Neural progenitor cell (in vitro differentiated cells): ENCODE results near the gene SYNM. TPM values are rescaled to one million over a fixed set of nuclear protein-coding genes. Genes with fewer than 3 reads are reported as not detected.
"Not testable (repeated sequence)": the region's sequence is repeated elsewhere in the genome, so short reads cannot be mapped to it uniquely, and the experiment has no call there.

ENCODE experiments used
- DNase-seq: peaks from one replicate; pipeline ENCODE4 v3.0.0-alpha.2; 2016; ENCODE audit warnings: low spot score
- H2AFZ ChIP-seq: fragments of 200-600 bp; sonication (generic); replicated peaks from 2 replicates; pipeline ENCODE4 v1.6.1; 2016; ENCODE audit warnings: antibody characterized with exemption
- H3F3A ChIP-seq: fragments of 200-600 bp; sonication (generic); 2 replicates; pipeline ENCODE4 v1.6.1; 2016; ENCODE audit warnings: antibody characterized with exemption, low read depth
- H3K27ac ChIP-seq: fragments of 200-600 bp; sonication (generic); 2 replicates; pipeline ENCODE4 v1.5.1; 2016; ENCODE audit warnings: mild to moderate bottlenecking
- H3K27me3 ChIP-seq: fragments of 200-600 bp; sonication (generic); 2 replicates; pipeline ENCODE4 v1.6.1; 2016; ENCODE audit warnings: mild to moderate bottlenecking, moderate library complexity
- H3K36me3 ChIP-seq: fragments of 200-600 bp; sonication (generic); 2 replicates; pipeline ENCODE4 v1.5.1; 2016
- H3K4me1 ChIP-seq: fragments of 200-600 bp; sonication (generic); 2 replicates; pipeline ENCODE4 v1.6.1; 2016; ENCODE audit warnings: mixed run types
- H3K4me2 ChIP-seq: fragments of 200-600 bp; sonication (generic); 2 replicates; pipeline ENCODE4 v1.6.1; 2016
- H3K4me3 ChIP-seq: fragments of 200-600 bp; sonication (generic); 2 replicates; pipeline ENCODE4 v1.5.1; 2016
- H3K79me2 ChIP-seq: fragments of 200-600 bp; sonication (generic); 2 replicates; pipeline ENCODE4 v1.6.1; 2016; ENCODE audit warnings: low read depth
- H3K9ac ChIP-seq: fragments of 200-600 bp; sonication (generic); 2 replicates; pipeline ENCODE4 v1.6.1; 2016
- H3K9me3 ChIP-seq: fragments of 200-600 bp; sonication (generic); 2 replicates; pipeline ENCODE4 v1.5.1; 2016; ENCODE audit warnings: low read depth
- H4K20me1 ChIP-seq: fragments of 200-600 bp; sonication (generic); 2 replicates; pipeline ENCODE4 v1.6.1; 2016; ENCODE audit warnings: low read depth
- H3K27ac Mint-ChIP-seq: 3 replicates; pipeline ENCODE4 v1.8.0; 2021; ENCODE audit warnings: mixed read lengths
- H3K27me3 Mint-ChIP-seq: 2 replicates; pipeline ENCODE4 v1.8.0; 2022; ENCODE audit warnings: low read depth, mild to moderate bottlenecking, inconsistent platforms, moderate library complexity, mixed read lengths; ENCODE audit not compliant: insufficient read depth
- H3K36me3 Mint-ChIP-seq: 3 replicates; pipeline ENCODE4 v1.8.0; 2021; ENCODE audit warnings: mixed read lengths
- H3K4me1 Mint-ChIP-seq: 3 replicates; pipeline ENCODE4 v1.8.0; 2021; ENCODE audit warnings: mixed read lengths
- H3K4me3 Mint-ChIP-seq: 3 replicates; pipeline ENCODE4 v1.8.0; 2021; ENCODE audit warnings: mild to moderate bottlenecking, moderate library complexity, mixed read lengths
- H3K9me3 Mint-ChIP-seq: 3 replicates; pipeline ENCODE4 v1.8.0; 2020; ENCODE audit warnings: mixed read lengths
- EZH2 ChIP-seq: fragments of 200-600 bp; sonication (generic); IDR thresholded peaks from 2 replicates; pipeline ENCODE4 v1.6.1; 2017; ENCODE audit warnings: antibody characterized with exemption, mild to moderate bottlenecking, moderate library complexity
- EZH2phosphoT487 ChIP-seq: fragments of 200-600 bp; sonication (generic); IDR thresholded peaks from 2 replicates; pipeline ENCODE4 v1.6.1; 2017; ENCODE audit warnings: antibody characterized with exemption
- total RNA-seq: library from RNA; depleted of rRNA; stranded (reverse); fragments of >200 nt; gene quantifications from 2 replicates; pipeline ENCODE4 v1.2.3, GENCODE V29; 2015; ENCODE audit warnings: low replicate concordance
- TF ChIP-seq, protein P1 (sequence below): fragments of 200-600 bp; sonication (generic); IDR thresholded peaks from 2 replicates; pipeline ENCODE4 v1.5.1; 2017; ENCODE audit warnings: antibody characterized with exemption, mild to moderate bottlenecking

SYNM gene
- total RNA-seq, 1 donor from 2014 or later, result 0.97 TPM

DNA sequence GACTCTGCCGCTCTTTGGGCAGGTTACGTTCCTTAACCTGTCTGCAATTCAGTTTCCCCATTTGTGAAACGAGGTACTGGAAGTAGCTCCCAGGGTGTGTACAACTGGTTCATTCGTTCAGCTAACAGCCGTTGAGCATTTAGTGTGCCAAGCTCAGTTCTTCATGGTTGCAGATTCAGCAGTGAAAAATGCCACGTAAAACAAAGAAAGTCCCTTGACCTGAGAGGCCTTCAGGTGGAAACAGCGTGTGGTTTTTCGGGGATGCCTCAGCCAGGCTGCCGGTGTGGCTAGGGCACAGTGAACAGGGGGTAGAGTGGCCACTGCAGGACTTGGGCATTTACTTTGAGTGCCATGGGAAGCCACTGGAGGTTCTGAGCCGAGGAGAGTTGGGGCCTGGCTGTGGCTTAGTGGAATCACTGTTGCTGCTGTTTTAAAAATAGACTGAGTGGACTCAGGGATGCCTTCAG lies 4.7 kb downstream of the SYNM start:
- no peak for DNase-seq
- no peaks in the 10 kb centered on the region for H3K4me1 ChIP-seq
- Mint-ChIP-seq H3K4me3 (no peak overlapping the region), H3K9me3 (no peaks in the 10 kb centered on the region), H3K36me3 (peaks cover 3% of the 10 kb centered on the region), H3K27ac (no peak overlapping the region), H3K4me1 (peaks cover 6% of the 10 kb centered on the region), H3K27me3 (peaks cover 16% of the 10 kb centered on the region)
- no peak for TF ChIP-seq EZH2phosphoT487
- TF ChIP-seq, protein P1, sequence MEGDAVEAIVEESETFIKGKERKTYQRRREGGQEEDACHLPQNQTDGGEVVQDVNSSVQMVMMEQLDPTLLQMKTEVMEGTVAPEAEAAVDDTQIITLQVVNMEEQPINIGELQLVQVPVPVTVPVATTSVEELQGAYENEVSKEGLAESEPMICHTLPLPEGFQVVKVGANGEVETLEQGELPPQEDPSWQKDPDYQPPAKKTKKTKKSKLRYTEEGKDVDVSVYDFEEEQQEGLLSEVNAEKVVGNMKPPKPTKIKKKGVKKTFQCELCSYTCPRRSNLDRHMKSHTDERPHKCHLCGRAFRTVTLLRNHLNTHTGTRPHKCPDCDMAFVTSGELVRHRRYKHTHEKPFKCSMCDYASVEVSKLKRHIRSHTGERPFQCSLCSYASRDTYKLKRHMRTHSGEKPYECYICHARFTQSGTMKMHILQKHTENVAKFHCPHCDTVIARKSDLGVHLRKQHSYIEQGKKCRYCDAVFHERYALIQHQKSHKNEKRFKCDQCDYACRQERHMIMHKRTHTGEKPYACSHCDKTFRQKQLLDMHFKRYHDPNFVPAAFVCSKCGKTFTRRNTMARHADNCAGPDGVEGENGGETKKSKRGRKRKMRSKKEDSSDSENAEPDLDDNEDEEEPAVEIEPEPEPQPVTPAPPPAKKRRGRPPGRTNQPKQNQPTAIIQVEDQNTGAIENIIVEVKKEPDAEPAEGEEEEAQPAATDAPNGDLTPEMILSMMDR, result no peak
- TF ChIP-seq EZH2, result no peak
- peaks cover 15% of the 10 kb centered on the region for H4K20me1 ChIP-seq
- no peaks in the 10 kb centered on the region for H3K9me3 ChIP-seq
- peaks cover 10% of the 10 kb centered on the region for H3F3A ChIP-seq
- H2AFZ ChIP-seq, result no peak overlapping the region
- H3K27me3 ChIP-seq, result peaks cover 47% of the 10 kb centered on the region
- H3K9ac ChIP-seq, result no peak overlapping the region
- no peak overlapping the region for H3K4me3 ChIP-seq
- no peaks in the 10 kb centered on the region for H3K36me3 ChIP-seq
- H3K4me2 ChIP-seq, result no peak overlapping the region
- no peak overlapping the region for H3K27ac ChIP-seq
- H3K79me2 ChIP-seq, result no peaks in the 10 kb centered on the region

DNA sequence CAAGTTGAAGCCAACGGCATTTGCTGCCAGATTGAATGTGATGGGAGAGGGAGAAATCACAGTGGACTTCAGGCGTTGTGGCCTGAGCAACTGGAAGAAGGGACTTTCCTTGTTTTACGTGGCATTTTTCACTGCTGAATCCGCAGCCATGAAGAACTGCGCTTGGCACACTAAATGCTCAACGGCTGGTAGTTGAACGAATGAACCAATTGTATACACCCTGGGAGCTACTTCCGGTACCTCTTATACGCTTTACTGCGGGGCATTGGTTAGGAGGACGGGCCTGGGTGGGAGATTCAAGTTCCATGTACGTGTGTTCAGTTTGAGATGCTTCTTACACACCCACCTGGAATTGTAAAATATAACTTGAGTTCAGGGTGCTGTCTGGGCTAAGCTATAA lies 5.2 kb downstream of the SYNM start:
- DNase-seq, result no peak
- Mint-ChIP-seq H3K27ac (no peak overlapping the region), H3K9me3 (no peaks in the 10 kb centered on the region), H3K4me3 (no peak overlapping the region), H3K36me3 (peaks cover 3% of the 10 kb centered on the region), H3K27me3 (peaks cover 12% of the 10 kb centered on the region), H3K4me1 (peaks cover 6% of the 10 kb centered on the region)
- peaks cover 10% of the 10 kb centered on the region for H3F3A ChIP-seq
- no peak overlapping the region for H3K27ac ChIP-seq
- peaks cover 42% of the 10 kb centered on the region for H3K27me3 ChIP-seq
- no peaks in the 10 kb centered on the region for H3K9me3 ChIP-seq
- H3K79me2 ChIP-seq, result no peaks in the 10 kb centered on the region
- no peak overlapping the region for H2AFZ ChIP-seq
- TF ChIP-seq EZH2, result no peak
- no peak for TF ChIP-seq EZH2phosphoT487
- TF ChIP-seq, protein P1, result no peak
- H3K4me2 ChIP-seq, result no peak overlapping the region
- H3K4me3 ChIP-seq, result no peak overlapping the region
- no peak overlapping the region for H3K9ac ChIP-seq
- H3K4me1 ChIP-seq, result no peaks in the 10 kb centered on the region
- peaks cover 15% of the 10 kb centered on the region for H4K20me1 ChIP-seq
- no peaks in the 10 kb centered on the region for H3K36me3 ChIP-seq

DNA sequence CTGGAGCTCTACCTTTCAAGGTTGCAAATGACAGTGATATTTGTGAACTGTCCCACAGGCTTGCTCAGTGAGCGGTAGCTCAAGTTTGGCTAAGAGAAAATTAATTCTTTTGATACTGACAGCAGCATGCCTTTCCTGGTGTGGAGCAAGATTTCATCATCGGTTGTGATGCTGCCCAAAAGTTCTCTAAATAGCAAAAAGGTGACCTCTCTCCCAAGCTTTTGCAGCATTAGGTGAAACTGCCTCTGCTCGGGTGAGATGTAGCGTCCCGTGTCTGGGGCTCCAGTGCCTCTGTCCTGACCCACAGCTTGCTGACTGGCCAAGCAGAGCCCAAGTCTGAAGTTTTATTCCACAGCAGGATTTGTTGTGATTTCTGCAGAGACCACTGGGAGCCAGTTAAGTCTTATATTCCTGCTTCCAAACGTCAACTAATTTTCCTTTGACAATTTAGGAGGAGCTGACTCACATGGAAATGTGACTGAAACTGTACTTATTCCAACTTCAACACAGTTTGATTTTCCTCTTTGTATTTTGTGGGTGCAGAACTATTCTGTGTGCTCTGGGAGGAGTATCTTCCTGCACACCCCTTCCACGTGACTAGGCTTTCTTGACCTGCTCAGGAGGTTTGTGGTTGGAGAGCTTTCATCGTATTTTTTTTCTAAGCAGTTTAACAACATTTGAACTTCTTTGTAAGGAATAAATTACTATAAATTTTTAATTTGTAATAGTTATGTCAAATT lies 5.9 kb downstream of the SYNM start:
- no peak overlapping the region for H3K4me3 ChIP-seq
- no peaks in the 10 kb centered on the region for H3K4me1 ChIP-seq
- peaks cover 7% of the 10 kb centered on the region for H3F3A ChIP-seq
- Mint-ChIP-seq H3K9me3 (no peaks in the 10 kb centered on the region), H3K36me3 (peaks cover 3% of the 10 kb centered on the region), H3K4me3 (no peak overlapping the region), H3K27ac (no peak overlapping the region), H3K27me3 (peaks cover 11% of the 10 kb centered on the region), H3K4me1 (peaks cover 6% of the 10 kb centered on the region)
- H3K79me2 ChIP-seq, result no peaks in the 10 kb centered on the region
- no peak overlapping the region for H2AFZ ChIP-seq
- H4K20me1 ChIP-seq, result peaks cover 15% of the 10 kb centered on the region
- TF ChIP-seq EZH2 (no peak), EZH2phosphoT487 (no peak)
- TF ChIP-seq, protein P1, result no peak
- H3K9ac ChIP-seq, result no peak overlapping the region
- H3K9me3 ChIP-seq, result no peaks in the 10 kb centered on the region
- peaks cover 35% of the 10 kb centered on the region for H3K27me3 ChIP-seq
- DNase-seq, result no peak
- H3K4me2 ChIP-seq, result no peak overlapping the region
- H3K27ac ChIP-seq, result no peak overlapping the region
- H3K36me3 ChIP-seq, result no peaks in the 10 kb centered on the region

DNA sequence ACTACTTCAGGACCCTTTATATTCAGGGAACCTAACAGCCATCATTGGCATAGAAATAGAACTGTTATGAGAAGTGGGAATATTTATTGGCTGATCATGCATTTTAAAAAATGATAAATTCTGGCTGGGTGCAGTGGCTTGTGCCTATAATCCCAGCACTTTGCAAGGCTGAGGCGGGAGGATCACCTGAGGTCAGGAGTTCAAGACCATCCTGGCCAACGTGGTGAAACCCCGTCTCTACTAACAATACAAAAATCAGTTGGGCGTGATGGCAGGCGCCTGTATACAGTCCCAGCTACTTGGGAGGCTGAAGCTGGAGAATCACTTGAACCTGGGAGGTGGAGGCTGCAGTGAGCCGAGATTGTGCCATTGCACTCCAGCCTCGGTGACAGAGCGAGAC lies 6.8 kb downstream of the SYNM start:
- H3K4me2 ChIP-seq, H2AFZ ChIP-seq, H3K4me1 Mint-ChIP-seq, H3K36me3 ChIP-seq, H3K27ac ChIP-seq, H3F3A ChIP-seq, H3K4me1 ChIP-seq, DNase-seq, H3K4me3 ChIP-seq, H3K9ac ChIP-seq, H3K27ac Mint-ChIP-seq, H4K20me1 ChIP-seq, H3K9me3 Mint-ChIP-seq, H3K79me2 ChIP-seq, H3K9me3 ChIP-seq, H3K27me3 Mint-ChIP-seq, H3K36me3 Mint-ChIP-seq, H3K4me3 Mint-ChIP-seq: not testable (repeated sequence)
- H3K27me3 ChIP-seq, result peaks cover 26% of the 10 kb centered on the region
